ENCODE data around the gene MLH3. TPM values are rescaled to one million over a fixed set of nuclear protein-coding genes. Genes with fewer than 3 reads are reported as not detected.

The MLH3 gene
- total RNA-seq, 1 donor from 2014 or later = 41.5 TPM

GRCh38 chr14:75096959-75097358 lies 45.7 kb upstream of the MLH3 start:
- H3K79me2 ChIP-seq (ENCODE audit: low read depth) = no peaks in the 10 kb centered on the region
- peaks cover 33% of the 10 kb centered on the region for H3K36me3 Mint-ChIP-seq
- no peak overlapping the region for H3K9ac ChIP-seq
- peaks cover 2% of the 10 kb centered on the region for H3K27me3 Mint-ChIP-seq (ENCODE audit: insufficient read depth, low read depth)
- H3F3A ChIP-seq (ENCODE audit: low read depth) = peaks cover 18% of the 10 kb centered on the region
- H4K20me1 ChIP-seq (ENCODE audit: low read depth) = no peaks in the 10 kb centered on the region
- TF ChIP-seq, protein P1, sequence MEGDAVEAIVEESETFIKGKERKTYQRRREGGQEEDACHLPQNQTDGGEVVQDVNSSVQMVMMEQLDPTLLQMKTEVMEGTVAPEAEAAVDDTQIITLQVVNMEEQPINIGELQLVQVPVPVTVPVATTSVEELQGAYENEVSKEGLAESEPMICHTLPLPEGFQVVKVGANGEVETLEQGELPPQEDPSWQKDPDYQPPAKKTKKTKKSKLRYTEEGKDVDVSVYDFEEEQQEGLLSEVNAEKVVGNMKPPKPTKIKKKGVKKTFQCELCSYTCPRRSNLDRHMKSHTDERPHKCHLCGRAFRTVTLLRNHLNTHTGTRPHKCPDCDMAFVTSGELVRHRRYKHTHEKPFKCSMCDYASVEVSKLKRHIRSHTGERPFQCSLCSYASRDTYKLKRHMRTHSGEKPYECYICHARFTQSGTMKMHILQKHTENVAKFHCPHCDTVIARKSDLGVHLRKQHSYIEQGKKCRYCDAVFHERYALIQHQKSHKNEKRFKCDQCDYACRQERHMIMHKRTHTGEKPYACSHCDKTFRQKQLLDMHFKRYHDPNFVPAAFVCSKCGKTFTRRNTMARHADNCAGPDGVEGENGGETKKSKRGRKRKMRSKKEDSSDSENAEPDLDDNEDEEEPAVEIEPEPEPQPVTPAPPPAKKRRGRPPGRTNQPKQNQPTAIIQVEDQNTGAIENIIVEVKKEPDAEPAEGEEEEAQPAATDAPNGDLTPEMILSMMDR (IDR thresholded peaks at IDR 0.05) = no peak
- TF ChIP-seq EZH2phosphoT487 (IDR thresholded peaks at IDR 0.05) (no peak), EZH2 (IDR thresholded peaks at IDR 0.05) (no peak)
- H3K27ac ChIP-seq = no peak overlapping the region
- no peak overlapping the region for H2AFZ ChIP-seq (replicated peaks)
- no peak overlapping the region for H3K4me2 ChIP-seq
- no peaks in the 10 kb centered on the region for H3K4me1 Mint-ChIP-seq
- H3K4me3 ChIP-seq = no peak overlapping the region
- no peak for DNase-seq (ENCODE audit: low spot score)
- no peak overlapping the region for H3K4me3 Mint-ChIP-seq
- no peaks in the 10 kb centered on the region for H3K9me3 Mint-ChIP-seq
- H3K36me3 ChIP-seq = no peaks in the 10 kb centered on the region
- no peaks in the 10 kb centered on the region for H3K27me3 ChIP-seq
- peaks cover 9% of the 10 kb centered on the region for H3K4me1 ChIP-seq
- H3K27ac Mint-ChIP-seq = no peak overlapping the region
- no peaks in the 10 kb centered on the region for H3K9me3 ChIP-seq (ENCODE audit: low read depth)

DNA sequence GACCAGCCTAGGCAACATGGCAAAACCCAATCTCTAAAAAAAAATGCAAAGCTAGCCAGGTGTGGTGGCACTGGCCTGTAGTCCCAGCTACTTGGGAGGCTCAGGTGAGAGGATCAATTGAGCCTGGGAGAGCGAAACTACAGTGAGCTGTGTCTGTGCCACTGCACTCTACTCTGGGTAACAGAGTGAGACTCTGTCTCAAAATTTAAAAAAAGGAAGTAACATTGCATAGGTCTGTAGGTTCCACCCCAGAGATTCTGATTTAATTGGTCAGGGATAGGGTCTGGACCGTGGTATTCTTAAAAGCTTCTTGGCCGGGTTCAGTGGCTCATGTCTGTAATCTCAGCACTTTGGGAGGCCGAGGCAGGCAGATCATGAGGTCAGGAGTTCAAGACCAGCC lies 44.4 kb upstream of the MLH3 start:
- no peak overlapping the region for H3K27ac Mint-ChIP-seq
- Histone ChIP-seq H3K9me3 (ENCODE audit: low read depth) (no peaks in the 10 kb centered on the region), H3K27me3 (no peaks in the 10 kb centered on the region), H3K4me2 (no peak overlapping the region), H3K36me3 (no peaks in the 10 kb centered on the region), H2AFZ (replicated peaks) (no peak overlapping the region), H3F3A (ENCODE audit: low read depth) (peaks cover 28% of the 10 kb centered on the region), H3K4me3 (no peak overlapping the region), H4K20me1 (ENCODE audit: low read depth) (no peaks in the 10 kb centered on the region), H3K79me2 (ENCODE audit: low read depth) (no peaks in the 10 kb centered on the region), H3K27ac (no peak overlapping the region), H3K4me1 (peaks cover 21% of the 10 kb centered on the region), H3K9ac (no peak overlapping the region)
- H3K36me3 Mint-ChIP-seq = peaks cover 30% of the 10 kb centered on the region
- DNase-seq (ENCODE audit: low spot score) = no peak
- TF ChIP-seq, protein P1 (IDR thresholded peaks at IDR 0.05) = no peak
- TF ChIP-seq EZH2phosphoT487 (IDR thresholded peaks at IDR 0.05) (no peak), EZH2 (IDR thresholded peaks at IDR 0.05) (no peak)
- no peak overlapping the region for H3K4me3 Mint-ChIP-seq
- peaks cover 2% of the 10 kb centered on the region for H3K27me3 Mint-ChIP-seq (ENCODE audit: insufficient read depth, low read depth)
- H3K4me1 Mint-ChIP-seq = no peaks in the 10 kb centered on the region
- H3K9me3 Mint-ChIP-seq = no peaks in the 10 kb centered on the region

- Mint-ChIP-seq H3K27me3 (ENCODE audit: insufficient read depth, low read depth) (peaks cover 2% of the 10 kb centered on the region), H3K4me1 (no peaks in the 10 kb centered on the region), H3K4me3 (no peak overlapping the region), H3K36me3 (peaks cover 25% of the 10 kb centered on the region), H3K27ac (no peak overlapping the region), H3K9me3 (no peaks in the 10 kb centered on the region)
- H2AFZ ChIP-seq (replicated peaks) = no peak overlapping the region
- H3K27me3 ChIP-seq = no peaks in the 10 kb centered on the region
- H3K79me2 ChIP-seq (ENCODE audit: low read depth) = no peaks in the 10 kb centered on the region
- DNase-seq (ENCODE audit: low spot score) = no peak
- H3K4me2 ChIP-seq = no peak overlapping the region
- no peaks in the 10 kb centered on the region for H4K20me1 ChIP-seq (ENCODE audit: low read depth)
- H3K4me1 ChIP-seq = peaks cover 21% of the 10 kb centered on the region
- peaks cover 28% of the 10 kb centered on the region for H3F3A ChIP-seq (ENCODE audit: low read depth)
- no peaks in the 10 kb centered on the region for H3K36me3 ChIP-seq
- H3K4me3 ChIP-seq = no peak overlapping the region
- no peak overlapping the region for H3K27ac ChIP-seq
- no peak overlapping the region for H3K9ac ChIP-seq
- TF ChIP-seq, protein P1 (IDR thresholded peaks at IDR 0.05) = no peak
- TF ChIP-seq EZH2 (IDR thresholded peaks at IDR 0.05) = no peak
- TF ChIP-seq EZH2phosphoT487 (IDR thresholded peaks at IDR 0.05) = no peak
- H3K9me3 ChIP-seq (ENCODE audit: low read depth) = no peaks in the 10 kb centered on the region
Observed at GRCh38 chr14:75094896-75095295, 43.6 kb upstream of the MLH3 start.

Measured in neural progenitor cell (in vitro differentiated cells).